ENCODE measurements around the gene MAP7D3.
"Not testable (repeated sequence)": the region's sequence is repeated elsewhere in the genome, so short reads cannot be mapped to it uniquely, and the experiment has no call there.

Gene MAP7D3, protein sequence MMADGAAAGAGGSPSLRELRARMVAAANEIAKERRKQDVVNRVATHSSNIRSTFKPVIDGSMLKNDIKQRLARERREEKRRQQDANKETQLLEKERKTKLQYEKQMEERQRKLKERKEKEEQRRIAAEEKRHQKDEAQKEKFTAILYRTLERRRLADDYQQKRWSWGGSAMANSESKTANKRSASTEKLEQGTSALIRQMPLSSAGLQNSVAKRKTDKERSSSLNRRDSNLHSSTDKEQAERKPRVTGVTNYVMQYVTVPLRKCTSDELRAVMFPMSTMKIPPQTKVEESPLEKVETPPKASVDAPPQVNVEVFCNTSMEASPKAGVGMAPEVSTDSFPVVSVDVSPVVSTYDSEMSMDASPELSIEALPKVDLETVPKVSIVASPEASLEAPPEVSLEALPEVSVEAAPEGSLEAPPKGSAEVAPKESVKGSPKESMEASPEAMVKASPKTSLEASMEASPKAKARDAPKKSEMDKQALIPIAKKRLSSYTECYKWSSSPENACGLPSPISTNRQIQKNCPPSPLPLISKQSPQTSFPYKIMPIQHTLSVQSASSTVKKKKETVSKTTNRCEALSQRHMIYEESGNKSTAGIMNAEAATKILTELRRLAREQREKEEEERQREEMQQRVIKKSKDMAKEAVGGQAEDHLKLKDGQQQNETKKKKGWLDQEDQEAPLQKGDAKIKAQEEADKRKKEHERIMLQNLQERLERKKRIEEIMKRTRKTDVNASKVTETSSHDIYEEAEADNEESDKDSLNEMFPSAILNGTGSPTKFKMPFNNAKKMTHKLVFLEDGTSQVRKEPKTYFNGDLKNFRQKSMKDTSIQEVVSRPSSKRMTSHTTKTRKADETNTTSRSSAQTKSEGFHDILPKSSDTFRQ

DNA sequence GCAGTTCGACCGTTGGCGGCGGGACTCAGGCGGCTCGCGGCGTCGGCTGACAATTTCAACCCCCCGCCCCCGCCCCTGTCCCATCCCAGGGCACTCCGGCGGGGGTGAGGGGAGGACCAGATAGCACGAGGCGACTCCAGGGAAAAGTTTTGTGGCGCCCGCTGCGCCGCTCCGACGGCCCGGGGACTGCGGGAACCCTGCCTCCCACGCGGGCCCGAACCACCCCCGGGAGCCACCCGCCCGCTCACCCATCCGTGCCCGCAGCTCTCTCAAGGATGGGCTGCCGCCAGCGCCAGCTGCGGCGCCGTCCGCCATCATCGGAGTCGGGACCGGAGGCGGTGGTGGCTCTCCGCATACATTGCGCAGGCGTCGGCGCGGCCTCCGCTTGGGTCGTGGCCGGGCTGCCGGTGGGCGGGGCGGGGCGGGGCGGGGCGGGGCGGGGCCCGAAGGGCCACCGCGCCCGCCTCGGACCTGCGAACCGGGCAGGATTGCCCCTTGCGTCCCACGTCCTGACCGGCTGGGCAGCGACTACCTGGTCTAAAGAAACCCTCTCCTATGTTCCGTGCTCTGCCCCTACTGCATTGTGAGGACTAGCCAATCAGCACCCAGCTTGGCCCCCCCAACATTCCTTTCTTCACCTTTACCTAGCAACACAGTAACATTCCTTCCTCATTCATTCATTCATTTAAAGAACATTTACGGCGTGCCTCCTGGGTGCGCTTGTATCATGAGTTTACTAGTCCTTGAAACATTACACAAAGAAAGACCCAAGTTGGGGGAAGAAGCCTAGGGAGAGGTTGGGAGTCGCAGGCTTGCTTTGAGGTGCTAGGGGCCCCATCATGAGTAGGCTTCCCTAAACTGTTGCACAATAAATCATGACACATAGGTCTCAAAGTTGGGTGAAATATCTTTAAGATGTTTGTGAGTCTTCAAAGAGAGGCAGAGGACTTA lies at the start of gene MAP7D3:
TSS of gene MAP7D3 (minus strand) at position 360 of the 951 bp plus-strand sequence. CDS start at position 318, 42 bp downstream.
- peak; percentile 72 for DNase-seq

DNA sequence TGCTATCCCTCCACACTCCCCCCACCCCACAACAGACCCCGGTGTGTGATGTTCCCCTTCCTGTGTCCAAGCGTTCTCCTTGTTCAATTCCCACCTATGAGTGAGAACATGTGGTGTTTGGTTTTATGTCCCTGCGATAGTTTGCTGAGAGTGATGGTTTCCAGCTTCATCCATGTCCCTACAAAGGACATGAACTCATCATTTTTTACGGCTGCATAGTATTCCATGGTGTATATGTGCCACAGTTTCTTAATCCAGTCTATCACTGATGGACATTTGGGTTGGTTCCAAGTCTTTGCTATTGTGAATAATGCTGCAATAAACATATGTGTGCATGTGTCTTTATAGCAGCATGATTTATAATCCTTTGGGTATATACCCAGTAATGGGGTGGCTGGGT lies 49.5 kb upstream of the MAP7D3 start, which contains the start of gene ADGRG4:
TSS of gene ADGRG4 (plus strand) at position 243 of the 400 bp plus-strand sequence. CDS start 7,815 bp downstream, outside the sequence.
- not testable (repeated sequence) for DNase-seq

DNA sequence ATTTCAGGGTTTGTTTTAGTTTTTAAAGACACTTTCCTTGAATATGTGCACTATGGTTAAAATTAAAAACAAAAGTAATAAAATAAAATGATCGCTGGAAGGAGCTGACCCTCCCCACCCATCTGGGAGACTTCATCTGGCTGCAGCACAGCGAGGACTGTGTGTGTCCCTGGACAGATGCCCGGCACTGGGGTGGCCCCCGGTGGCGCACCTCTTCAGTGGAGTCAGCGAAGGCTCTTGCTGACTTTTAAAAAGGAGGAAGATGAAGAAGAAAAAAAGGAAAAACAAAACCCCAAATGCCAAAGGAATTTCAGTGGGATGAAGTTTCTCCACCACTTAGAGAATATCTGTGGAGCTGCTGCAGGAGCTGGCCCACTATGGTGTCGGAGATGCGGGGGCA lies 44.2 kb upstream of the MAP7D3 start:
- DNase-seq, result no peak

DNA sequence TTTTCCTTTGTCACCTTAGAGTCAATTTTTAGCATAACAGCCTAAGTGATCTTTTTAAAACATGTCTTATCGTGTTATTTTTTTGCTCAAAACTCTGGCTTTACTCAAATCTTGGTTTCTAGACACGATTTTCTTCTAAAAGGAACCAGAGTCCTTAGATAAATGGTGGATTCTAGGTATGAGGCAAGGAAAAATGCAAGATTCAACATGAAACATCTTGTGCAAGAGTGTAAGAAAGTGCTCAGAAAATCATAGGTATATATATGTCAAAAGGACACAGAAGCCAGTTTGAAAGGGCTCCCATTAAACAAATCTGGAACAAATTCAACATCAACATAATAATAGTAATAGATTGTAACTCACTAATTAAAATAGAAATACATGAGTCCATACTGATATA lies 41.5 kb upstream of the MAP7D3 start:
- DNase-seq, result no peak

DNA sequence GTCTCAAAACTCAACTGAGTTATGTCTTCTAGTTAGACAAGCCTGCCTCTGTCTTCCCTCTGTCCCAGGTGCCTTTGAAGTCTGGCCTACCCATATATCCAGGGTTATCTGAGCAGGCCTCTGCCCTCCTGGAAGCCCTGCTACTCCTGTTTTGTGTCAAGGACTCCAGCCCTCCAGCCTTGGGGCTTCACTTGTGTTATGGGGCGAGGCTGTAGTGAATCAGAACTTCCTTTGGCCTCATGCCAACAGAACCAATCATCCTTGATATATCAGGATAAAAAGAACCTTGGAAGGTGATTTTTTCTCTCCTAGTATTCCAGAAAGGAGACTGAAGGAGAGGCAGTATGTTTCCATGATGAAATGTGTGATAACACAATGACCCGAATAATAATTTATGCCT lies 40.6 kb upstream of the MAP7D3 start:
- no peak for DNase-seq

DNA sequence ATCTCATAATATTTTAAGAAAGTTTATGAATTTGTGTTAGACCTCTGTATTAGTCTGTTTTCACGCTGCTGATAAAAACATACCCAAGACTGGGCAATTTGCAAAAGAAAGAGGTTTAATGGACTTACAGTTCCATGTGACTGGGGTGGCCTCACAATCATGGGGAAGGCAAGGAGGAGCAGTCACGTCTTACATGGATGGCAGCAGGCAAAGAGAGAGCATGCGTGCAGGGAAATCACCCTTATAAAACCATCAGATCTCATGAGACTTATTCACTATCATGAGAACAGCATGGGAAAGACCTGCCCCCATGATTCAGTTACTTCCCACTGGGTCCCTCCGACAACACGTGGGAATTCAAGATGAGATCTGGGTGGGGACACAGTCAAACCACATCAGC lies 35.2 kb upstream of the MAP7D3 start:
- not testable (repeated sequence) for DNase-seq

DNA sequence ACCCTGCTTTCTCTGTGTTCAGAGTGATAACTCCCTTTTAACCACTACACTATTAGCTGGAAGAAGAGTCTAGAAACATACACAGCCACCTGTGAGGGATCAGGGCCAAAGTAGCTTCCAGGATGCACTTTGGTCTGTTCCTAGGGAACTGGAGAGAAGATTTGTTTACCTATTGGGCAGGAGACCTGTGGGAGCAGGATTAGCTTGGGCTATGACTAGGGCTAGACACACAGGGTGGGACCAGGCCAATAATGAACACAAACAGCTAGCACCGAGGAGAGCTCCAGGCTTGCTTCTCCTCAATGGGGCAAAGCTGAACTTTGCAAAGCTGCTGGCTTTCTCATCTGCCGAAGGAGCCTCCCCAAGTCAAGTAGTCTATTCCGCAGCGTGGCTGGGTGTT lies 24.4 kb upstream of the MAP7D3 start:
- no peak for DNase-seq

DNA sequence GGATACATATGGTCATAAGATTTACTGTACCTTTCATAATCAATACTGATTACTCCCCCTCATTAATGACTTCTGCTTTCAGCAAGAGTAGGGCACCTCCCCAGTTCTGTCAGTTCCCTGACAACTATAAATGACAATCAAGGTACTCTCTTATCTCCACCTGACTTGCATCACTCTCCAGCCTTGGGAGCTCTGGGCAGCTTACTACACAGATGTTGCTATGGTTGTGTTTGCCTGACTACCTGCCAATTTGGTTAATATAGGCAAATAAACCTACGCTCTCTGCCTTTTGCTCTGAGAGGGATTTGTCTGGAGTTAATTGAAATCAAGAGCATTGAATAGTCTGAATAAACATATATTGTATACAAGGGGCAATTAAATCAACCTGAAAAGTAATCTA lies 22.8 kb upstream of the MAP7D3 start:
- DNase-seq, result no peak

DNA sequence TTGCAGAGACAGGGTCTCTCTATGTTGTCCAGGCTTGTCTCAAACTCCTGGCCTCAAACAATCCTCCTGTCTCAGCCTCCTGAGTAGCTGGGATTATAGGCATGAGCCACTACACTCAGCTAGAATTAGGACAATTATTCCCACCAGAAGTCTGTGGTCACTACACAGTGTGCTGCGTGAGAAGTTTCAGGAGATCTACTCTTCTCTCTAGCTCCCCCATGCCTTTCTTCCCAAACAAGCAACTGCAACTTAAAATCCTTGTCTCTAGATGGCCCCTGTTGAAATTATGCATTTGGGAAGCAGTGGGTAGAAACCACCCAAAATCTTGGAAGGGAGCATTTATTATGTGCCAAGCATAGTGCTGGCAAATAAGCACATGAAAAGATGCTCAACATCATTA lies 21.1 kb upstream of the MAP7D3 start:
- DNase-seq, result no peak

DNA sequence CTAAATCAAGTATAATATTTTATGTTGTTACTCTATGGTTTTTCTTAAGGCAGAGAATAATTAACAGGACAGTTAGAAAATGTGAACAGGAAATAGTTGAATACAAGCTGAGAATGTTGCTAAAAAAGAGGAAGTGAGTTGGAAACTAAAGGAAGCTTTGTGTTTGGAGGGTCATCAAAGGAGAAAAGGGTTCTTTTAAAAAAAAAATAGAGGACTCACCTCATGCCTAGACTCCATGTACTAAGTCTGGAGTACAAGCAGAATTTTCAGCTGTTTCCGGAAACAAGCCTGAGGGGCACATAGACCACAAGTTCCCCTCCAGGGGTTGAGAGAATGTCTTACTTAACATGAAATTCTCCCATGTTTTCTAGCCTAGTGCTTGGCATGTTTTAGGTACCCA lies 20.1 kb upstream of the MAP7D3 start:
- no peak for DNase-seq

DNA sequence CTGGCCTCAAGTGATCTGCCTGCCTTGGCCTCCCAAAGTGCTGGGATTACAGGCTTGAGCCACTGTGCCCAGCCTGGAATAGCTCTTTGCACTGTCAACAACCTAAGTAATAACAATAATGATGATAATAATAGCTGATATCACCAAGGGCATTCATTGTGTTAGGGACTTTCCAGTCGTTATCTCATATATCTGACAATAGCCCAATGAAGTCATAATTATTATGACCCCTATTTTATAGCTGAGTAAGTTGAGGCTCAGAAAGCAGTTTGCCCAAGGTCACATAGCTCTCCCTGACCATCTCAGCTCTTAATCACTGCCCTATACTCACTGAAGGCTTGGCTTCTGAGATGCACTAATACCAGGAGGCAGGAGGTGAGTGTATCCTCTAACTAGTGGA lies 18.7 kb upstream of the MAP7D3 start:
- DNase-seq, result no peak

DNA sequence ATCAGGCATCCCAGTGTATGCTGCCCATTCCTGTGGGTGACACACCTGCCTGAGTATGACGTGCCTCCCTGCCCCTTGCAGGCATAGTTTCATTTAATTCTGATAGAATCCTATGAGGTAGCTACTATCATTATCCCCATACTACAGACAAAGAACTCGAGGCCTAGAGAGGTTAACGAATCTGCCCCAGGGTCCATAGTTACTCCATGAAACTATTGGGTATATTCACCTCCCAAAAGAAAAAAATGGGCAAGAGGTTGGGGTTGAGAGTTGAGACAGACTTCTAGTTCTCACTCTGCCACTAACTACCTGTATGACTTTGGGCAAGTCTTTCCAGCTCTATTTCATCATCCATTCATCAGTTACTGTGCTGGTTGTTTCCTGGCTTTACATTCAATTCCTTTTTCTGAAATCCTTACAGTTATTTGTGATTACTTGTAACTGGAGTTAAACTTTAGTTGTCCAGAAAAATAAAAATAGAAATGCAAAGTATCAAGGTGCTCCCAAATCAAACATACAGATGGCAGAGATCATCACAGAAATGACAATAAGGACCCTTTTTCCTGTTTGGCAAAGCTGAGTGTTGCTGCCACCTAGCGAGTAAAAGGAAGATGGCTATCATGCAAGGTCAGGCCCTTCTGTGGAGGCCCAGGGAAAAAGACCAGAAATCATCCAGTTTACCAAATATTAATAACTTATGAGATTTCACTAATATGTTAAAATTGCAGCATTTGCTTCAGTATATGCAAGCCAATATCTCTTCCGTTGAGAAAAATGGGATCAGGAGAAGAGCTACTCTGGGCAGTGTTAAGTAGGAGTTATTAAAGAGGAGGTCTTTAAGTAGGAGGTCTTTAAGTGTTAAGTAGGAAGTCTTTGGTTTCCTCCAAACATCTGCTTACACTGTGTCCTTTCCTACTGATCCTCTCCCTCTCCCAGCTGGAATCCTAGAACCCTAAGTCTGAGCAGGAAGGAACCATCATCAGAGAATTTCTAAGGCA lies 17.1 kb upstream of the MAP7D3 start:
- DNase-seq, result peak; percentile 55

DNA sequence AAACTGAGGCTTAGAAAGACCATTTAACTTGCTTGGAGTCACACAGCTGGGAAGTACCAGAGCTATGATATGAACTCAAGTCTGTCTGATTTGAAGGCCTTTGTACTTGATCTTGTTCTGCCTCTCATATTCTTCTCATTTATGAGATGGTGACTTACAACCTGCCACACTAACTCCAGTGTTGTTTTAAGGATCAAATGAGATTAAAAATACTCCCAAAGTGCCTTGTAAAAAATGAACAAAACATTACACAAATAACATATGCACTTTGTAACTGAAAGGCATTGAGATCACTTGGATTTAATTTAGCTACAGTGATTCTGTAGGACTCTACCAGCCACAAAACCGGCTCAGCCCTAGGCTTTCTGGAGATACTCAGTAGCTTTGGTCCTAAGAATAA lies 15.6 kb upstream of the MAP7D3 start:
- no peak for DNase-seq

DNA sequence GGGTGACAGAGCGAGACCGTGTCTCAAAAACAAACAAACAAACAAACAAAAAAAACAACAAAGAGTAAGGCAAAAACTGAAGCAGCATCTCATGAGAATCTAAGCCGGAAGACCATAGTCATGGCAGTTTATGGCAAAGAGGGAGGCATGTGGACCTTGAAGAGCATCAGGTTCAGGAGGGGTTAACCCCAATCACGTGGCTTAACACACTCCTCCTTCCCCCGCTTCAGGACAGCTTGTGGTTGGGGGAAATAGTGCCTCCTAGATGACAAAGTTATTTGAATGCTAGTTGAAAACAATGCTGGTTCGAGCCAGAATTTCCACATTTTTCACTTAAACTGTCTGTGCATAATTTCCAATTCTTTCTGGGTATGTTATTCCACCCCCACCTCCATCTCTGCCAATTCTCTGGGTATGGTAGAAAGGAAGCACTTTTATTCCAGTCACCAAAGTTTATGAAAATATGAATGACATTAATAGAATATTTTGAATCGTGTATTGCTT lies 11.7 kb upstream of the MAP7D3 start:
- DNase-seq, result no peak

DNA sequence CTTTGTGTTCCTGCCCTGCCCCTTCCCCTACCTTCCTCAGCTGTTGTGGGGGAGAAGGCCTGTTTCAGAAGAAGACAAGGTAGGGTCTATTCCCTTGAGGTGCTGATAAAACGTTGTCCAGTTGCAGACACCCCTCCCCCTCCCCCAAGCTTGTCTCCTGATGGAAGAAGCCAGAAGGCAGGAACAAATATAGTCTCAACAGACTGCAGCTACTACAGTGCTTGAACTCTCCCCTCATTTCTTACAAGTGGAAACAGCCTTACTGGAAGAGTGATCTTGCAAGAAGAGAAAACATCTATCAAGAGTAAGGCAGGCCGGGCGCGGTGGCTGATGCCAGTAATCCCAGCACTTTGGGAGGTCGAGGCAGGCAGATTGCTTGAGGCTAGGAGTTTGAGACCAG lies 11.0 kb upstream of the MAP7D3 start:
- DNase-seq, result no peak

DNA sequence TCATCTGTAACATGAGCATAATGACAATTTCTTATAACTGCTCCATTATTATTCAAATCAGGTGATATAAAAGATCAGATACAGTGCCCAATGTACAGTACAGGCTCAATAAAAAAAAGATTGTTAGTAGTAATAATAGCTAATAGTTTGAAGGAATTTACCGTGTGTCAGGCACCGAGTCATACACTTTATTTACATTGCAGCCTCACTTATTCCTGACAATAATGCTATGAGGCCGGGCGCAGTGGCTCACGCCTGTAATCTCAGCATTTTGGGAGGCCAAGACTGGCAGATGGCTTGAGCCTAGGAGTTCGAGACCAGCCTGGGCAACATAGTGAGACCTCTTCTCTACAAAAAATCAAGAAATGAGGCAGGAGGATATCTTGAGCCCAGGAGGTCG lies 10.1 kb upstream of the MAP7D3 start:
- no peak for DNase-seq

DNA sequence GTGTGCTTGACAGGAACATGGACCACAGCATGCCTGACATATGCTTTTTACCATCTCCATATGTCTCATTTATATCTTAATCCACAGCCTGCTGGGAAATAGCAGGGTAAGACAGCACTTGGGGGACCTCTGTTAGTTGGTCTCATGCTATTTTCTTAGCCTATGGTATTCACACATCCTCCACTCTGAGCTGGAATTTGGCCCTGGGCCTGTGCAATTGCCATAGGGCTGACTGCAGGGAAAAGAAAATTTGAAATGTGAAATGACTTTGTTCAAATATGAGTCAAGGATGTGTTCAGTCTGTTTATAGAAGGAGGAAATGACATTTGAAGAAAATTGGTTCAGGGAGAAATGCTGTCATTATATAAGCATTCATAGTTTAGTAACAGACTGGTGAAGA lies 9.6 kb upstream of the MAP7D3 start:
- no peak for DNase-seq

DNA sequence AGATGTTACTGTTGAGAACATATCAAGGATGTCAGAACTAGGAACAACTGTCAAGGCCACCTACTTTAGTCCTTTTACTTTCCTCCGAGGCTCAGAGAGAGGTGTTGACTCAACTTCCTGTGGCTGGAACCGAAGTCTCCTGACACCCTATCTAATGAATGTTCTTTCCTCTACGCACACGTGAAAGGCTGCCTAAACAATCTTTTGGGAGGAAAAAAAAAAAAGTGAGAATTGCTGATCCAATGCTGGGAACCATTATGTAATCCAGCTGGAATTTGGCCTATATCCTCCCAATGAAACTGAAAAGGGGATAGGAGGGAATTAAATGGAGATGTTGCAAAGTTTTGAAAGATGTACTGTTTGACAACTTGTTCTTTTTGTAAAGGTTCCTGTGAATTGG lies 8.3 kb upstream of the MAP7D3 start:
- DNase-seq, result peak; percentile 10

DNA sequence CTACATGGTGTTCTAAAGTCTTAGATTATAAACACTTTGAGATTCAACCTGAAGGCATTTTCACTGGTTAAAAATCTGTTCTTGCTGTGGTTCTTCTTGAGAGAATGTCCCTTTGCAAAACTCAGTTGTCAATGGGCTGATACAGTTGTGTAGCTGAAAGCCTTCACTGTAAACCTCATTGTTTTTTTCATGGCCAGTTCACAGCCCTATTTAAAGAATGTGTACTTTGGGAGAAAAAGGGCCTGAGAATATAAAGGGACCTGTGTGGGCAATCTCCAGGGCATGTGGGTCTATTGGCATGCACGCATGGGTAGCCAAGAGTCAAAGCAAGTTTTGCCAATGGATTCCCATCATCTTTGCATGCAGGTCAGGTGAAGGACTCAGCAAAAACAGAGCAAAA lies 7.8 kb upstream of the MAP7D3 start:
- no peak for DNase-seq

DNA sequence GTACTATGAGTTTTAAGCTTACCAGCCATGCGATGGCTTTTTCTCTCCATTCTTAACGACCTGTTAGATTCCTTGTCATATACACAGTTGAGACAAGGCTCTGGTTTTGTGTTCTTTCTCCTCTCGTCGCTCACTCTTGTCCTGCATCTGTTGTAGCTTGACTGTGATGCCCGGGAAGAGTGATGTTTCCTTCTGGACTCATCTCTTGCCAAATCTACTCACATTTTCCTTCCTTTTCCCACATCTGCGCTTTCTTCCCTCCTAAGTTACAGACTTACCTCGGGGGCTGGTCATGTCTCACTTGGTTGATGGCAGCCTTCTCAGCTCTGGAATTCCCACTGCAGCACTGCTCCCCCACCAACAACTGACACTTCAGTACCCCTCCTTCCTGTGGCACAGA lies 4.8 kb upstream of the MAP7D3 start:
- DNase-seq, result no peak

DNA sequence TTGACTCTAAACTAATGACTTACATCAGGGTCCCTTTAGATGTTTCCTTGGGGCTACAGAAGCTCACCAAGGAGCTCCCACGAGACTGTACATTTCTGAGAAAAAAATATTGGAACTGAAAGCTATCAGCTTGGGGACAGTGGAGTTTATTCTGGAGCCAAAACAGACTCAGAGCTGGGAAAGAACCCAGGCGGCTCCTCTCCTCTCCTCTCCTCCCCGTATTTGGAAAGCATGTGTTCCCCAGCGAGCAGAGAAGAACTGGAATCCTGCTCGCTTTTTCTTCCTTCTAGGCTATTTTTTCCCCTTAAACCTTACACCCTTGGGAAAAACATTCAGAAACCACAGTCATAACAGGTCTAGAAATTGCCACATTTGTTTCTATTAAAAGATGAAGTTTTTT lies 4.3 kb upstream of the MAP7D3 start:
- no peak for DNase-seq
